C4-2B (cell line): ENCODE results near the gene HNRNPDL.

ENCODE experiments used
- ZFX ChIP-seq: fragments of 450-650 bp; IDR thresholded peaks from 2 replicates; pipeline ENCODE4 v1.6.1; 2017
- TF ChIP-seq, protein P1 (sequence below): fragments of 450-650 bp; conservative IDR thresholded peaks from 2 replicates; pipeline ENCODE4 v1.5.1; 2017; ENCODE audit warnings: mild to moderate bottlenecking

DNA sequence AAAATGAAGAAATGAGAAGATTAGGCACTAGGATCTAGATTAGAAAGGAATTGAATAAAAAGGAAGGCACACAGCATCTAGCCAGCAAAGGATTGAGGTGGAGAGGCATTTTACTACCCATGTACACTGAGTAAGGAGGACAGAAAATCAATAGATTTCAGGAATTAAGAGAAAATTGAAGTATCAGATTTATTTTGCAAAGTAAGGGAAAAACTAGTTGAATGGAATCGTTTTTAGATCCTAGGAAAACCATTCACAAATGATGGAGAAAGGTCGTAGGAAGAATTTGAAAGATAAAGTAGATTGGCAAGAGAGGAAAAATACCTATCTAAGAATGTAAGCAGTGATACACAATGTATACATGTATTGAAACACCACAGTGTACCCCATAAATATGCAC lies 31.4 kb upstream of the HNRNPDL start:
- TF ChIP-seq, protein P1, sequence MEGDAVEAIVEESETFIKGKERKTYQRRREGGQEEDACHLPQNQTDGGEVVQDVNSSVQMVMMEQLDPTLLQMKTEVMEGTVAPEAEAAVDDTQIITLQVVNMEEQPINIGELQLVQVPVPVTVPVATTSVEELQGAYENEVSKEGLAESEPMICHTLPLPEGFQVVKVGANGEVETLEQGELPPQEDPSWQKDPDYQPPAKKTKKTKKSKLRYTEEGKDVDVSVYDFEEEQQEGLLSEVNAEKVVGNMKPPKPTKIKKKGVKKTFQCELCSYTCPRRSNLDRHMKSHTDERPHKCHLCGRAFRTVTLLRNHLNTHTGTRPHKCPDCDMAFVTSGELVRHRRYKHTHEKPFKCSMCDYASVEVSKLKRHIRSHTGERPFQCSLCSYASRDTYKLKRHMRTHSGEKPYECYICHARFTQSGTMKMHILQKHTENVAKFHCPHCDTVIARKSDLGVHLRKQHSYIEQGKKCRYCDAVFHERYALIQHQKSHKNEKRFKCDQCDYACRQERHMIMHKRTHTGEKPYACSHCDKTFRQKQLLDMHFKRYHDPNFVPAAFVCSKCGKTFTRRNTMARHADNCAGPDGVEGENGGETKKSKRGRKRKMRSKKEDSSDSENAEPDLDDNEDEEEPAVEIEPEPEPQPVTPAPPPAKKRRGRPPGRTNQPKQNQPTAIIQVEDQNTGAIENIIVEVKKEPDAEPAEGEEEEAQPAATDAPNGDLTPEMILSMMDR, result no peak
- TF ChIP-seq ZFX, result no peak
